Keratinocyte (primary cell): ENCODE results near the gene CST7.
"Not testable (repeated sequence)": the region's sequence is repeated elsewhere in the genome, so short reads cannot be mapped to it uniquely, and the experiment has no call there.

Experiments
- CTCF ChIP-seq, 3 experiments: IDR thresholded peaks in 1 of 3; conservative IDR thresholded peaks in 1 of 3; optimal IDR thresholded peaks in 1 of 3; 2 replicates in 2 of 3; 3 replicates in 1 of 3; pipeline versions ENCODE3 to v1.5.1; 2011; ENCODE audit warnings: low read length in 3 of 3, mild to moderate bottlenecking in 3 of 3, moderate library complexity in 2 of 3, control low read depth in 1 of 3, inconsistent platforms in 1 of 3; ENCODE audit not compliant: insufficient read depth in 2 of 3; ENCODE audit errors: extremely low read depth in 1 of 3
- EZH2 ChIP-seq: IDR thresholded peaks from one replicate; pipeline ENCODE4 v1.6.1; 2012; ENCODE audit warnings: inconsistent platforms, mild to moderate bottlenecking, low read length, moderate library complexity

GRCh38 chr20:24929867-24930723, 19.0 kb upstream of the CST7 start:
- TF ChIP-seq CTCF (optimal IDR thresholded peaks at IDR 0.05 in 1 of 3, IDR thresholded peaks at IDR 0.05 in 1 of 3, conservative IDR thresholded peaks at IDR 0.05 in 1 of 3; ENCODE audit: extremely low read depth in 1 of 3, insufficient read depth in 2 of 3, low read length in 3 of 3), result peak in 2 of 3 experiments; percentile 14 to 28
- TF ChIP-seq EZH2, result not testable (repeated sequence)
